ENCODE data around the gene VSIR. TPM values are rescaled to one million over a fixed set of nuclear protein-coding genes. Genes with fewer than 3 reads are reported as not detected.
A peak's percentile ranks its signal among the peaks of the same experiment; 100 is the strongest.

The VSIR gene
- total RNA-seq, 1 donor from 2014 or later: 19.5 TPM

DNA sequence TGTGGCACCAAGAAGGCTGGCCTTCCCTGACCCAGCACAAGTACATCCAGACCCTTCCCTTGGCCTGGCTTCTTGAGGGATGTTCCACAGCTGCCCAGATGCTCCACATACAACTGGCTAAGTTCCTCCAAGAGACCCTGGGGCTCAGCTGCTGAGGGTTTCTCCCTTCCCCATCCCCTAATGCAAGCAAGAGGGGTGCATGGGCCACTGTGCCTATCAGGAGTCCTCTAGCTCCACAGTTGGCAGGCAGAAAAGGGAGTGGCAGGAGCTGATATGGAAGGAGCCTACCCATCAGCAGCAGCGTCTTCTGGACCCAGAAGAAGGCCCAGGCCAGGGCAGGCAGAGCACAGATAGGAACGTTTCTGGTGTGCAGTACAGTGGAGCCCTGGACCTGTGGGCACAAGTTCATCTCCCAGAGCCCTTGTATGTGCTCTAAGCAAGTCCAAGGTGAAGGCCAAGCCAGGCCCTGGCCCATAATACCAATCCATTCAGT is 26.2 kb downstream of the VSIR start:
- peak; percentile 11 for DNase-seq

DNA sequence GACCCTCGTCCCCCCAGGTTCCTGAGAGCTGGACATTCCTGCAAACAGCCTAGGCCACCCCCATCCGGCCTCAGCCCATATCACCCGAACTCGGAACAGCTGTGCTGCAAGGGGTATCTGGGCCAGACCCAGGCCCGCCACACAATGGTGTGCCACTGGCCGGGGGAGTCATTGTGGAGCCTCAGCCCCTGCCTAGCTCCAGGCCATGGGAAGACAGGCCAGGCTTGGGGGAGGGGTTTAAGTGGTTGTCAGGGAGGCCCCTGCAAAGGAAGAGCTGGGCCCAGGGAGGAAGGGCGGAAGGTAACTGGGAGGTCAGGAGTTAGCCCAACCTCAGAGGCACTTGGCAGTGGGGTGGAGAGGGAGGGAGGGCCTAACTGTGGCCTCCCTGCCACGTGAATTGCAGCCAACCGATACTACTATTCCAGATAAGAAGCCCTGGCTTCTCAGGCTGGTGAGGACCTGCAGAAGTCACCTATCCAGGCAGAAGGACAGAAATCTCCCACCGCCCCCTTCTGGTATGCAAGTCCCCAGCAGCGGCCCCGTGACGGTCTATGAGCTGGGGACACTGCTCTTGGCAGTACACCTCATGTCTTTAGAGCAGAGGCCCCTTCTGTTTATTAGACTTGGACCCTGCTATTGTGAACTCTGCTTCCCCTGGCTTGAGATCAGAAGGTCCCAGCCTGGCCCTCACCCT is 26.8 kb downstream of the VSIR start:
- DNase-seq: peak; percentile 21

DNA sequence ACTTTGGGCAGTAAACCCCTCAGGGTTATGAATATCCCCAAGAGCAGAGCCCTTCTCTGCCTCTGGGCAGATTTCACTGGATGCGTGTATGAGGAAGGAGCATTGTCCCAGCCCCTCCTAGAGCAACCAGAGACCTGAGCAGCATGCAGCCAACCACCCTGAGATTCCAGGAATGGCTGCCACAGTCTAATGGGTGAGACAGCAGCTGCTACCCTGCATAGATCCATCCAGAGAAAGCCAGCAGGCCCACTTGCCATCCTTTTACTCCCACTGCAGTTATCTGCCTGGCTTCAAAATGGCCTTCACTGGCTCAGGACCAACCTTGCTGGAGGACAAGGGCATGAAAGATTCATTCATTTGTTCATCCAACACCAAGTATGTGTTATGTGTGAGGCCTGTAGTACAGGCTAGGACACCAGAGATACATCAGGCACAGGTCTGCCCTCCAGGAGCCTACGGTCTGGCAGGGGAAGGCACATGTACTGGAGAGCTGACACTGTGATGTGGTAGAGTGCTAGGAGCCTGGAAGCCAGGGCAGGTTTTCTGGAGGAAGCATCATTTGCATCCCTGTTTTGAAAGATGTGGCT is 27.6 kb downstream of the VSIR start:
- peak; percentile 41 for DNase-seq

DNA sequence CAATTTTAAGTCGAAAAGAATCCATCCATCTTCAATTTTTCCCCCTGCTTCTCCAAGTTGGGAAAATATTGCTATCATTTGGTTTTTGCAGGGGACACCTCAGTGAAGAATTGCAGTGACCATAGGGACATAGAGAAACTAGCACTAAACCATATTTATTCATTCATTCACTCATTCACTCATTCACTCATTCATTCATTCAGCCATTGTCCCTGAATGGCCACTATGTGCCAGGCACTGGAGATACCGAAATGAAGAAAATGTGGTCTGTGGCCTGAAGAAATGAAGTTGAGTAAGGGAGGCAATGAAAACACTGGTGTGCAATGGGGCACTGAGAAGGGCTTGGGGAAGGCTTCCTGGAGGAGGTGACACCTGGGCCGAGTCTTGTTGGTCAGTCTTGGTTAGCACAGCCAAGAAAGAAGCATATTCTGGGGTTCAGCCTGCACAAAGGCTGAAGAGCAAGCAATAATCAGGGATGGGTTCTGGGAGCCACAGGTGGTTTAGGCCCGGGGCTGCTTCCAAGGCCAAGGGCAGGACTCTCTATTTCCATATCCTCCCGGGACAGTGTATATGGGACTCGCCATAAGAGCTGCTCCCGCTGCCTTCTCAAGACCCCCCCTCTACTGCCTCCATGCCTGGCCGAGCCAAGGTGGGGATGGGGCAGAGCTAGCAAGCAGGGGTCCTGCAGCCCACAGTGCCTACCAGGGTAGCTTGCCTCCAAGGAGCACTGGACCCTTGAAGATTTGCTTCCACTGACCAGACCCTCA is 28.2 kb downstream of the VSIR start:
- DNase-seq: no peak

DNA sequence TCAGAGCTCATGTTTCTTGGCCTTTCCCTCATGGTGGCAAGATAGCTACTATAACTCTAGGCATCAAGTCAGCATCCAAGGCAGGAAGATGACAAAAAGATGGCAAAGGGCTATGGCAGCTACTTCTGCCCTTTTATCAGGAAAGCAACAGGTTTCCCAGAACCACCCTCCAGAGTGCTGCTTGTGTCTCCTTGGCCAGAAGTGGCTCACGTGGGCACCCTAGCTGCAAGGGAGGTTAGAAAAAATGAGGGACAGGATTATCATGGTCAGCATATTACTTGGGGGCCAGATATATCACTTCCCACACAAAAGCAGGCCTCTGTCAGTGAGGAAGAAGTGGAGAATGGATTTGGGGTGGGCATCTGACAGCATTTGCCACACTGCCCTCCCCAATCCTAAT is 29.5 kb downstream of the VSIR start:
- no peak for DNase-seq

DNA sequence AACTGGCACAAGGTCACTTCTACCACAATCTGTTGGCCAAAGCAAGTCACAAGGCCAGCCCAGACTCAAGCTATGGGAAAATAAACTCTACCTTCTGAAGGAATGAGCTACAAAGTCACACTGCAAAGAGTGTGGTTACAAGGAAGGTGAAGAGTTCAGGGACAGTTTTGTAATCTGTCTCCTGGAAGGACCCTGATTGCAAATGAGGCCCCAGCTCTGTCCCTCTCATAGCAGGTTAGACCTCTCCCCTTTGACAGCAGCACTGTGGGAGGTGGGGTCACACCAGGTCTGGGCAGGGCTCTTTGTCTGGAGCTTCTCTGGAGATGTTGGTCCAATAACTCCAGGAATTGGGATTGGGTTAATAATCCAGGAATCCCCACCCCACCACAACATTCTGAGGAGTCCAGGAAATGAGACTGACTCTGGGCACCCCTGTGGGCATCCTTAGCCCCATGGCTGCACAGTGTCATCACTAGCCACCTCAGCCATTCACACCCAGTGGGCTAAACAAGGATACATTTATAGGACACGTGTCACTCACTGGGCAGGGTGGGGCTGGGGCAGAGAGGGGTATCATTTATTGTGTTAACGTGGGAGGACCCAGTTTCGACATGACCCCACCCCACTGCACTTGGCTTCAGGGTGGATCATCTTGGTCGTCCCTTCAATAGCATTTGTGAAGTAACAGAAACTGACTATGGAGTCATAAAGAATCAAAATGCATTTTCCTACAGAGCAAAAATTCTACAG is 30.1 kb downstream of the VSIR start:
- DNase-seq: no peak

DNA sequence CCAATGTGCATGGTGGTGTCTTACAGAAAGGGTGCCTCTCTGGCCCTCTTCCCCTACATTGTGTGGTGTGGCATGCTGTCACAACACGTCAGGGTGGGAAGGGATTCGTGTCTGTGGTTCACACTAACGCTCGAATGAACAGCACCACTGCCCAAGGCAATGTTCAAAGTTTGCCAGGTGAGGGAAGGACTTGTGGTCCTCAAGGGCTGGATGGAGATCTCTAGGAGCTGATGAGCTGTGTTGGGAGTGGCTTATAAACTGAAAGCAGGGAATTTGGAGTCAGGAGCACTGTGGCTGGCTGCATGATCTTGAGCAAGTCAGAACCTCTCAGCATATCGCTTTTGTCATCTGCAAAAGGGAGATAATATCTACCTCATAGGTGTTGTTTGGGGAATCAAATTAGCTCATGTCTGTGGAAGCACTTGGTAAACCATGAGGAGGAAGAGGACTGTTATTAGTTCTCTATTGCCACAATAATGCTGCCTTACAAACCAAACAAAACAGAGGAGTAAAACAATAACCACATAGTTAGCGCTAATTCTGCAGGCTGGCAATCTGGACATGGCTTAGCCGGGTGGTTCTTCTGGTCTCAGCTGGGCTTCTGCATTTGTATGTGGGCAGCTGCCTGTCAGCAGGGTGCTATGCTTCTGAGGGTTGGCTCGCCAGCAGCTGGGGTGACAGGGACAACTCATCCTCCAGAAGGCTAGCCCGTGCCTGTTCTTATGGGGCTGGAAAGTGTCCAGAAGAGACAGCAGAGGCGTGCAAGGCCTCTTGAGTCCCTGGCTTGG is 30.8 kb downstream of the VSIR start:
- DNase-seq: no peak

DNA sequence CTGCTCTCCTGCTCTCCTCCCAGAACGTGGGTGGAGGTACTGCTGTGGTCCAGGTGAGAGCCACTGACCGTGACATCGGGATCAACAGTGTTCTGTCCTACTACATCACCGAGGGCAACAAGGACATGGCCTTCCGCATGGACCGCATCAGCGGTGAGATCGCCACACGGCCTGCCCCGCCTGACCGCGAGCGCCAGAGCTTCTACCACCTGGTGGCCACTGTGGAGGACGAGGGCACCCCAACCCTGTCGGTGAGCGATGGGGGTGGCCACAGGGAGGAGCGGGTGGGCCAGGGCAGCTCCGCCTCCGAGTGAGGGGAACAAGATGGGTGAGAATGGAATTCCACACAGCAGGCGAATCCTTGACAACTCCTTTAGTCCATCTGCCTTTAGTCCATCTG is 31.6 kb downstream of the VSIR start:
- DNase-seq: no peak

DNA sequence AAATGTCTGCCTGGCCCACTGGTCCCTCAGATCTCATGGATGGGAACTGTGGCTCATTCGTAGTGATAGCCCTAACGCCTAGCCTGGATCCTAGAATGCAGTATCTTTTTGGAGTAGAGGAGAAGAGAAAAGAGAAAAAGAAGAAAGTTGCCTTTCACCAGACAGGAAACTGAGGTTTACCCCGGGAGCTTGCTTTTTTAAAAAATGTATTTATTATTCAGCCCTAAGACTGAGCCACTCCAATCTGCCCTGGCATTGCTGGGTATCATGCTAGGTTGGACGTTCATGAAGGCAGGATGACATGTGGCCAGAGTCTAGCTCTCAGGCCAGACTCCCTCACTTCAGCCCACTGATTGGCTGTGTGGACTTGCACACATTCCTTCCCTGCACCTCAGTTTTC is 32.3 kb downstream of the VSIR start:
- no peak for DNase-seq

DNA sequence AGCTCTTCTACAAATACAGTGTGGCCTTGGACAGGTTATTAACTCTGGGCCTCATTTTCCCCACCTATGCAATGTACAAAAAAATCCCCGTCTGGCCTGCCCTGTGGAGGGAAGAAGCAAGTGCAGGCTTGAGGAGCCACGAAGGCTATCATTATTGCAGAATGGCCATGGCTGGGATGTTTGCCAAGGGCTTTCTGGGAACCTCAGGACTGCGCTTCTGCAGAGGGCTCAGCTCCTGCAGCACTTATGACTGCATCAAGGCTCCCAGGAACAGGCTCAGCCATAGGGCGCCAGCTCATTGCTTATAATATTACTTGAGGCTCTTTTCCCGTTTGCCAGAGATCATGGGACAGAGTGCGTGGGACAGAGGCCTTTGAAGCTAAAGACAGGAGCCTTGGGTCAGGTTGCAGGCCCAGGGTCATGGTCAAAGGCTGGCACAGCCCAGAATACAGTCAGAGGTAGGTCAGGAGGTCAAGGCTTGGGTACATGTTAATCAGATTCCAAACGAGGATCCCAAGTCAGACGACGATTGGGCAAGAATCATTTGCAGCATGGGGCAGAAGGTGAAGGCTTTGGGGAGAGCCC is 33.2 kb downstream of the VSIR start:
- no peak for DNase-seq

DNA sequence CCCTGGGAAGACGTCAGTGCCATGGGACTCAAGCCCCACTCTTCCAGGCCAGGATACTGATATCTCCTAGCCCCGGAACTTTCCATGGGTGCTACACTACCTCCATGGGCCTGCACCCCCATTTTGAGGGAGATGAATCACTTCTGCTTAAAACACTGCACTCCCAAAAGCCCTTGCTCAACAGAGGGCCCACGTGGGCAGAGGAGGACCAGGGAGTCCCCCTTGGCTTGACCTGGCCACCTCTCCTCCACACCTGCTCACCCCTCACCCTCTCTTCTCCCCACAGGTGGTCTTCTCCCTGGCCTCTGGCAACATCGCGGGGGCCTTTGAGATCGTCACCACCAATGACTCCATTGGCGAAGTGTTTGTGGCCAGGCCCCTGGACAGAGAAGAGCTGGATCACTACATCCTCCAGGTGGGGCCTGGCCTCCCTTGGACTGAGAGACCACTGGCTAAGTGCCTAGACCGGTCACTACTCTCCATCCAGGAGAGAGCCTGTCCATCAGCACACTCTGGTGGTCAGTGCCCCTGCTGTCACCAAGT is 33.9 kb downstream of the VSIR start:
- no peak for DNase-seq

DNA sequence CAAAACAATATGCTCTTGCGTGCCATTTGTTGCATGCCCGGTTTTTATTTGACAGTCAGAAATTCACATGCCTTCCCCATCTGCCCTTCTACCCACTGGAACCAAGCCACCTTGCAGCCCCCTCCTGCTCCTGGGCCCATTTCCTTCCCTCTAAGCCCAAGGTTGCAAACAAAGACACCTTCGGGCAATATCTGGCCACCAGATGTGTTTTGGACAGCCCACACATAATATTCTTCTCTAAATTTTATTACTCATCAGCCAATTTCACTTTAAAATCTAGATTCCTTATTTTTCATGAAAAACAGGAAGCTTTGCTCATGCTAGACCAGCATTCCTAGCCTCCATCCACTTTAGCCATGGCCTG is 35.5 kb downstream of the VSIR start:
- no peak for DNase-seq

DNA sequence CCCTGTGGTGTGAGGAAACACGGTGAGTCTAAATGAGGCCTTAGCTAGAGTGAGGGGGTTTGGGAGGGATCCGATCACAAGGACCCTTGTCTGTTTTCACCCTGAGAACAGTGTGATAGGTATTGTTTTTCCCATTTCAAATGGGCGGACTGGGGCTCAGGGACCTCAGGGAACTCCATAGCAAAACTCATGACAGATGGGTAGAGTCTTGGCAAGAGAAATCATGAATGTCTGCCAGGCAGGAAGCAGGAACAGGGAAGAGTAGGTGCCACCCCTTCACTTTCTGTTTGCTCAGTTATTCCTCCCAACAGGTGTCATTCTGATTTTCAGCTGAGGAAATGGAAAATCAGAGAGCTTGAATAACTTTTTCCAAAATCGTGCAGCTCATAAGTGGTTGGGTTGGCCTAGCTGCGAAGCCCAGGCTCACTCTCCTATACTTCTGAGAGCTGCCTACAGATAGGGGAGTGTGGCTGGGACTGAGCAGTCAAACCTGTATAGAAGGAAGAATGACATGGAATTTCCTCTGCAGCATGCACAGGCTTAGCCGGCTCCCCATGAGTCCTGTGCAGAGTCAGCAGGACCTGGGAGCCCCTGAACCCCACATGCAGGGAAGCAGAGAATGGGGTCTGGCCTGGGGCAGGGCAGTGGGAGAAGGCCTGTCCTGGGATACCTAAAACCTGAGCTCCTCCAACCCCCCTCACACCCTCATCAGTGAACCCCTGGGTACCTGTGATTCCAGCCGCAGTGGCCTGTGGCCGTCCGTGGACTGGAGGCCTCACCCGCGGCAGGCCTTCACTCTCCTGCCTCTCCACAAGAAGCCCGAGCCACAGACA is 36.1 kb downstream of the VSIR start:
- peak; percentile 48 for DNase-seq

DNA sequence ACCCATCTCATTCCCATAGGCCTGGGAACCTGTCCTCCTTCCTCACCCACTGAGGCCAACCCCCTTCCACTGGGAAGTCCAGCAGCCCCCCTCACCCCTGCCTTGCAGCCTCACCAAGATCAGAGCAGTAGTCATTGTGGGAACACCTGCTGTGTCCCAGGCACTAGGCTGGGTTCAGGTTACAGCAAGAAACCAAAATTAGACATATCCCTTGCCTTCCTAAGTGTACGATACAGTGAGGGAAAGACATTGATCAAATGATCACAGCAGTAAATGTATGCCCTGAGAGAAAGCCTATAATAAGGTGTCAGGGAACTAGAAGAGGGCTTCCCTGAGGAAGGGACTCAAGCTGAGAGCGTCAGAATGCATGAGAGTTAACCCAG is 36.8 kb downstream of the VSIR start:
- DNase-seq: peak; percentile 47

DNA sequence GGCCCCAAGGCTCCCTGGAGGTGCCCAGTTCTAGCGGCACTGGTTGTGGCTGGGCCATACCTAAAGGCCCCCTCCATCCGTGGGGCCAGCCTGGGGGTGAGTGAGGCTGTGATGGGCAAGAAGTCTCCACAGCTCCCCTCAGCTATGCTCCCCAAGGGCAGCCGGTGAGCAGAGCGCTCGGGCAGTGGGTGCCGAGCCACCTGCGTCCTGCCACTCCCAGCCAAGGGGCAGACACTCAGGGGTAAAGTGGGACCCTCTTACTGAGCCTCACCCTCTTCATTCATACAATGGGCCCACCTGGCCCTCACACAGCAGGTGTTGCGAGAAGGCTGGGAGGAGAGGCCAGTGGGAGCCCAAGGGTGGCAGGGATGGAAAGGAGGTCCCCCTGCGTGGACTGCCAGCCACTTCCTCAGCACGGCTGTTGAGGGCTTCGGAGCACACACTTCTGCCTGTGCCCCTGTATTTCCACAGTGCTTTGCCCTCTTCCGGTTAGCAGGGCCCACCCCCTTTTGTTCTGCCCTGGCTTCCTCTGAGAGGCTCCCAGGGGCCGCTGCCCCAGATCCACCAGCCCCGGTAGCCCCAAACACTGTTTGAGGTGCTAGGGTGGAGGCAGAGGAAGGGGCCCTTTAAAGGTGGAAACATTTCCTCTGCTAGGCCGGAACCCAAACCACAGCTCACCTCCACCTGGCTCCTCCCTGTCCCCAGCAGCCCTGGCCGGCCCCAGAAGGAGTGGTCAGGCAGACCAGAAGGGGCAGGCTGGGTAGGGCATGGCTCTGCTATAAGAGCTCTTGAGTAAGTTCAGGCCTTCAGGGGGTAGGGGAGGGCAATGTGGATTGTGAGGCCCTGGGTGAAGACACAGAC is 37.4 kb downstream of the VSIR start:
- DNase-seq: no peak

DNA sequence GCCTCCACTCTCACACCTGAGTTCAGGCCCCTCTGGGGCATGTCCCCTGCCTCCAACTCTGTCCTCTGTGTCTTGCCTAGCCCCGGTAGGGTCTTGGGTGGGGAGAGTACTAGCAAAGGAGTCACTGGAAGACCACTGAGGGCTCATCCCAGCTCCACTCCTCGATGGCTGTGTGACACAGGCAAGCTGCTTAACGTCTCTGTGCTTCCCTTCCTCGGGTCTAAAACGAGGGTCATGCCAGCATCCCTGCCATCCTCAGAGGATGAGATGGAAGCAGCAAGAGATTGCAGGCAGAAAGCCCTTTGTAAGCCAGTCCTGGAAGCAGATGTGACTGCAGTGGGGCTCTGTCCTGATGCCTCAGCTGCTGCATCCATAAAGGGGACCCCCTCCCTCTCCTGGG is 38.5 kb downstream of the VSIR start:
- no peak for DNase-seq

DNA sequence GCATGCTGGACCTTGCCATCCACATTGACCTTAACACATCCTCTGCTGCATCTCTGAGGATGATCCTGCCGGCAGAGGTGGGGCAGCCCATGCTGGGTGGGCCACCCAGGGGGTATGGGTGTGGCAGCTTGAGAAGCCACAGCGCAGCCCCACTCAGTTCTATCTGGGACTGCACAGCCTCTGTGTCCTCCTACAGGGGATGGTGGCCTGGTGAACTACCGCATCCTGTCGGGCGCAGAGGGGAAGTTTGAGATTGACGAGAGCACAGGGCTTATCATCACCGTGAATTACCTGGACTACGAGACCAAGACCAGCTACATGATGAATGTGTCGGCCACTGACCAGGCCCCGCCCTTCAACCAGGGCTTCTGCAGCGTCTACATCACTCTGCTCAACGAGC is 41.5 kb downstream of the VSIR start:
- no peak for DNase-seq

DNA sequence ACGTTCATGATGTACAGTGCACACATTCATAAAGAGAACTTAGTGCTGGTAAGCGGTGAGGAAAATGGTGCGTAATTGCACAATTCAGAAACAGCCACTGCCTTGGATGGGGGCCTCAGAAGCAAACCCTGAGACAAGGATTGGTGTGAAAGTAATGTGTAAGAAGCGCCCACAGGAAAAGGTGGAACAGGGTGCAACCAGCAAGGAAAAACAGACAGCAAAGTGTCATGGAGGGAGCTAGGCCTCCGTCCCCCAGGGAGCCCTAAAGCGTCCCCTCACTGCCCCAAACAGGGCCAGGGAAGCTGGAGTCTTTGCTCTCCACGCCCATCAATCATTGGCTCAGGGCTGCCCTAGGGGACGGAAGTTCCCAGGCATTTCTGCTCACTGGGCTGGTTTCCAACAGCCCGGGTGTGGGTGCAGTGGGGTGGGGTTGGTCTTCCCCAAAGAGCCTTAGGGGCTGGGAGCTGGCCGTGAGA is 44.1 kb downstream of the VSIR start:
- peak; percentile 66 for DNase-seq

Data from tongue (tissue), 2 donors.